HepG2 (cell line): Measurements from ENCODE around the gene GCN1. TPM values are rescaled to one million over a fixed set of nuclear protein-coding genes. Genes with fewer than 3 reads are reported as not detected.

Experiments
- BRD4 ChIP-seq: sonication (generic); formaldehyde crosslinking; IDR thresholded peaks from 2 replicates; pipeline ENCODE4 v1.4.0; 2020; ENCODE audit warnings: missing genetic modification reagents
- CEBPB ChIP-seq: IDR thresholded peaks from 2 replicates; pipeline ENCODE4 v1.6.1; 2011; ENCODE audit warnings: low read depth, low read length, improper control_type of control experiment, borderline replicate concordance
- CREB1 ChIP-seq, 2 experiments: fragments of 450-650 bp in 1 of 2; IDR thresholded peaks; 2 replicates each; pipeline ENCODE4 v1.6.1; 2016 to 2017; ENCODE audit warnings: control low read depth in 1 of 2, mild to moderate bottlenecking in 1 of 2, missing compliant biosample characterization in 1 of 2, missing genetic modification characterization in 1 of 2
- ELF3 ChIP-seq: IDR thresholded peaks from 2 replicates; pipeline ENCODE4 v1.6.1; 2016; ENCODE audit warnings: missing genetic modification reagents, missing compliant biosample characterization
- FOXO4 ChIP-seq: sonication (generic); formaldehyde crosslinking; conservative IDR thresholded peaks from 2 replicates; pipeline ENCODE4 v1.8.1; 2023; ENCODE audit warnings: missing genetic modification reagents
- KLF12 ChIP-seq: sonication (generic); formaldehyde crosslinking; IDR thresholded peaks from 2 replicates; pipeline ENCODE4 v1.4.0; 2020; ENCODE audit warnings: missing genetic modification reagents, borderline replicate concordance
- KMT2A ChIP-seq: sonication (generic); formaldehyde crosslinking; IDR thresholded peaks from 2 replicates; pipeline ENCODE4 v1.4.0; 2020; ENCODE audit warnings: missing genetic modification reagents
- NCOR1 ChIP-seq: fragments of 200-600 bp; sonication (generic); IDR thresholded peaks from 2 replicates; pipeline ENCODE4 v1.7.0; 2017; ENCODE audit warnings: antibody characterized with exemption, low read length, borderline replicate concordance
- NPAS2 ChIP-seq: sonication (generic); formaldehyde crosslinking; IDR thresholded peaks from 2 replicates; pipeline ENCODE4 v1.8.0; 2022; ENCODE audit warnings: mild to moderate bottlenecking, missing genetic modification reagents, borderline replicate concordance
- NR2F1 ChIP-seq, 2 experiments: fragments of 450-650 bp in 1 of 2; formaldehyde crosslinking in 1 of 2; IDR thresholded peaks; 2 replicates each; pipeline versions ENCODE4 v1.5.0 to v1.6.1; 2016 to 2020; ENCODE audit warnings: mild to moderate bottlenecking in 1 of 2, missing compliant biosample characterization in 1 of 2, missing genetic modification reagents in 1 of 2, moderate library complexity in 1 of 2
- SALL1 ChIP-seq: sonication (generic); formaldehyde crosslinking; IDR thresholded peaks from 2 replicates; pipeline ENCODE4 v1.8.0; 2022; ENCODE audit warnings: mild to moderate bottlenecking, missing genetic modification reagents
- SNRNP70 ChIP-seq: fragments of 200-400 bp; formaldehyde crosslinking; IDR thresholded peaks from 2 replicates; pipeline ENCODE4 v1.6.1; 2017; ENCODE audit warnings: mild to moderate bottlenecking, low read depth, low read length, moderate library complexity
- SOX5 ChIP-seq: IDR thresholded peaks from 2 replicates; pipeline ENCODE4 v1.6.1; 2016; ENCODE audit warnings: borderline replicate concordance
- ZNF264 ChIP-seq: sonication (generic); formaldehyde crosslinking; IDR thresholded peaks from 2 replicates; pipeline ENCODE4 v1.4.0; 2020; ENCODE audit warnings: missing genetic modification reagents
- ZNF329 ChIP-seq: sonication (generic); formaldehyde crosslinking; IDR thresholded peaks from 2 replicates; pipeline ENCODE4 v1.9.0; 2021; ENCODE audit warnings: low read depth, mild to moderate bottlenecking, missing genetic modification reagents
- ZNF441 ChIP-seq: sonication (generic); formaldehyde crosslinking; IDR thresholded peaks from 2 replicates; pipeline ENCODE4 v1.7.0; 2021; ENCODE audit warnings: missing genetic modification reagents, borderline replicate concordance
- ZNF557 ChIP-seq: sonication (generic); formaldehyde crosslinking; IDR thresholded peaks from 2 replicates; pipeline ENCODE4 v1.4.0; 2020; ENCODE audit warnings: missing genetic modification reagents
- ZNF609 ChIP-seq: sonication (generic); formaldehyde crosslinking; IDR thresholded peaks from 2 replicates; pipeline ENCODE4 v1.4.0; 2020; ENCODE audit warnings: mild to moderate bottlenecking, missing genetic modification reagents, borderline replicate concordance
- ZNF691 ChIP-seq: sonication (generic); formaldehyde crosslinking; IDR thresholded peaks from 2 replicates; pipeline ENCODE4 v1.4.0; 2020; ENCODE audit warnings: missing genetic modification reagents, low read depth, mild to moderate bottlenecking, borderline replicate concordance
- ZNF879 ChIP-seq: sonication (generic); formaldehyde crosslinking; IDR thresholded peaks from 2 replicates; pipeline ENCODE4 v1.8.1; 2023; ENCODE audit warnings: missing genetic modification reagents
- polyA plus RNA-seq, 8 experiments: library from polyadenylated mRNA; depleted of rRNA in 3 of 8; stranded (reverse) in 7 of 8; unstranded in 1 of 8; fragments of >200 nt; fragmentation: Illumina TruSeq in 4 of 8; extraction: Trizol in 4 of 8; gene quantifications; 2 replicates each; pipeline versions ENCODE4 v1.2.1 to v1.2.3, GENCODE V29; 2011 to 2016; ENCODE audit warnings: low read depth in 4 of 8, missing spikeins in 1 of 8, mixed read lengths in 1 of 8; ENCODE audit not compliant: insufficient read depth in 1 of 8
- total RNA-seq, 5 experiments: library from RNA; depleted of rRNA; stranded (reverse); fragments of >200 nt; fragmentation: Illumina TruSeq; extraction: Trizol; gene quantifications; 2 replicates each; pipeline ENCODE4 v1.2.3, GENCODE V29; 2016; ENCODE audit warnings: low read depth in 1 of 5

Gene GCN1
- total and polyA plus RNA-seq, 2 of the 13 experiments (the other 11 are each of a cell fraction or from before 2014, with no cell fraction given), result 58.2 to 83.0 TPM

DNA sequence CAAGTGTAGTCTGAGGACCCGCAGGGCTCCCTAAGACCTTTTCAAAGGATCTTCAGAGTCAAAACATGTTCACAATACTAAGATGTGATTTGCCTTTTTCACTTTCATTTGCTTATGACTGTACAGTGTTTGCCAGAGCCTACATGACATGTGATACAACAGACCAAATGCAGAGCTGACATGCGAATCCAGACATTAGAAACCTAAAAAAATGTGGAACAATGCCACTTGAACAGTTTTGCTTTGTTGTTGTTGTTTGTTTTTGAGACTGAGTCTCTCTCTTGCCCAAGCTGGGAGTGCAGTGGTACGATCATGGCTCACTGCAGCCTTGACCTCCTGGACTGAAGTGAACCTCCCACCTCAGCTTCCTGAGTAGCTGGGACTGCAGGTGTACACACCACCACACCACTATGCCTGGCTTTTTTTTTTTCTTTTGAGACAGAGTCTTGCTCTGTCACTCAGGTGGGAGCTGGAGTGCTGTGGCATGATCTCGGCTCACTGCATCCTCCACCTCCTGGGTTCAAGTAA lies 72.7 kb downstream of the GCN1 start (continued):
- TF ChIP-seq FOXO4 (CRISPR knock-in tag) (no peak), KLF12 (CRISPR knock-in tag) (0 out of 2 replicates have a peak, but pooled peaks have one; percentile 23), BRD4 (no peak), SNRNP70 (no peak), ELF3 (CRISPR knock-in tag) (peak; percentile 63), CEBPB (peak; percentile 67; the same call in 1 of the 2 replicates), ZNF879 (CRISPR knock-in tag) (no peak), NPAS2 (CRISPR knock-in tag) (no peak), ZNF329 (CRISPR knock-in tag) (no peak), SOX5 (CRISPR knock-in tag) (peak; percentile 97), ZNF609 (CRISPR knock-in tag) (peak; percentile 43; the same call in 1 of the 2 replicates), ZNF557 (CRISPR knock-in tag) (0 out of 2 replicates have a peak, but pooled peaks have one; percentile 54), CREB1 (IDR thresholded peaks at IDR 0.05) (no peak), CREB1 (CRISPR knock-in tag; IDR thresholded peaks at IDR 0.05) (peak; percentile 45; the same call in 1 of the 2 replicates), ZNF441 (CRISPR knock-in tag) (no peak), KMT2A (no peak), NR2F1 (CRISPR knock-in tag; IDR thresholded peaks at IDR 0.05) (peak; percentile 73 to 75; a peak in 2 of 4 replicates), SALL1 (peak; percentile 80), NCOR1 (peak; percentile 59; the same call in 1 of the 2 replicates), ZNF264 (CRISPR knock-in tag) (0 out of 2 replicates have a peak, but pooled peaks have one; percentile 39), ZNF691 (peak; percentile 83; the same call in 1 of the 2 replicates)
